ENCODE measurements around the gene HS3ST6. TPM values are rescaled to one million over a fixed set of nuclear protein-coding genes. Genes with fewer than 3 reads are reported as not detected.

Gene HS3ST6
- total RNA-seq, 1 experiment from 2014 or later = not detected

DNA sequence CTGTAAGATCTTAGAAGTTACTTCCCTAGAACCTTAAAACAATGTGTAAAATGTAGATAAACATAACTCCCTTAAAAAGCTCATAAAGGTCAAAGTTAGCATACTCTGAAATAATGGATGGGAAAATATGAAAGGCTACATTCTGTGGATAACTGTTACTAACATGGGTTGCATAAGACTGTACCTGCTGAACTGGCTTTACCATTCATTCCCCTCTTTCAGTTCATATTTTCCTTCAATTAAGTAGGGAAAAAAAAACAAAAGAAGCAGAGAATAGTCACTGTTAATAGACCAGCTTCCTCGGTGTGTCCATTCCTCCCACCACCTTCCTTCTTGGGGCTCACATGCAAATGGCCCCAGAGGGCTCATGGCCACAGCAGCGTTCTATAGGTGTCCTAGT is 38.7 kb downstream of the HS3ST6 start:
- Histone ChIP-seq H3K9me3 (ENCODE audit: low read length) (no peaks in the 10 kb centered on the region), H4K20me1 (ENCODE audit: low read length) (no peaks in the 10 kb centered on the region), H3K4me3 (ENCODE audit: low read length) (no peak overlapping the region), H3K9ac (ENCODE audit: low read length) (no peak overlapping the region), H3K4me1 (ENCODE audit: insufficient read depth, low read length) (no peaks in the 10 kb centered on the region), H3K27me3 (ENCODE audit: low read length) (no peaks in the 10 kb centered on the region), H2AFZ (ENCODE audit: low read length) (no peak overlapping the region), H3F3A (ENCODE audit: low read length, unreplicated experiment) (no peaks in the 10 kb centered on the region), H3K79me2 (ENCODE audit: low read length) (no peaks in the 10 kb centered on the region), H3K36me3 (ENCODE audit: low read depth, low read length) (no peaks in the 10 kb centered on the region), H3K9me2 (replicated peaks; ENCODE audit: low read length) (no peaks in the 10 kb centered on the region), H3K27ac (ENCODE audit: low read length) (no peak overlapping the region), H3K4me2 (ENCODE audit: low read length) (no peak overlapping the region)
- CTCF ChIA-PET = no interaction called here
- no peak for DNase-seq
- no peak for TF ChIP-seq CTCF (conservative IDR thresholded peaks at IDR 0.05; ENCODE audit: low read depth, low read length)
- TF ChIP-seq EZH2phosphoT487 (IDR thresholded peaks at IDR 0.05; ENCODE audit: borderline replicate concordance, low read length) = no peak
- TF ChIP-seq EZH2 (IDR thresholded peaks at IDR 0.05; ENCODE audit: low read length, unreplicated experiment) = no peak
- POLR2A ChIA-PET (ENCODE audit: unreplicated experiment) = no interaction called here
- intact Hi-C loops (cut with micrococcal nuclease) = no loop called here
- ATAC-seq = no peak
- BruUV-seq (replicated peaks) = no TSS peak

DNA sequence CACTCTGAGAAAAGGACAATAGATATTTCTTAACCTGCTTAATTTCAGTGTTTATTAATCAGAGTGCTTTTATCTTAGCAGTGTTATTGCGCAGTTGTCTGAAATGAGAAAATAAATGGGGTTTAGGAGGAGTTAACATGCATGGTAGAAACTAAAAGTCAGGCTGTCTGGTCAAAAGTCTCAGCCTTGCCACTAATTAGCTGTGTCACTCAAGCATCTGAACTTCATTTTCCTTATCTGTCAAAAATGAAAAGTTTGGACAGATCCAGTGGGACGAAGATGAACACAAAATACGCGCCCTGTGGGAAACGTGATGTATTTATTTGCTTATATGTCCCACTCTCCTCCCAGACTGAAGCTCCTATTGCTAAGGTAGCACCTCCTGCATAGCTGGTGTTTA is 40.0 kb downstream of the HS3ST6 start:
- ATAC-seq (no peak), DNase-seq (no peak)
- BruUV-seq (replicated peaks) = no TSS peak
- no peak overlapping the region for H3K4me3 ChIP-seq (ENCODE audit: low read length)
- no peaks in the 10 kb centered on the region for H3K36me3 ChIP-seq (ENCODE audit: low read depth, low read length)
- no peaks in the 10 kb centered on the region for H3K9me2 ChIP-seq (replicated peaks; ENCODE audit: low read length)
- TF ChIP-seq CTCF (conservative IDR thresholded peaks at IDR 0.05; ENCODE audit: low read depth, low read length) = no peak
- no peak for TF ChIP-seq EZH2 (IDR thresholded peaks at IDR 0.05; ENCODE audit: low read length, unreplicated experiment)
- no peak for TF ChIP-seq EZH2phosphoT487 (IDR thresholded peaks at IDR 0.05; ENCODE audit: borderline replicate concordance, low read length)
- H4K20me1 ChIP-seq (ENCODE audit: low read length) = no peaks in the 10 kb centered on the region
- no peak overlapping the region for H3K4me2 ChIP-seq (ENCODE audit: low read length)
- no peaks in the 10 kb centered on the region for H3K9me3 ChIP-seq (ENCODE audit: low read length)
- no peaks in the 10 kb centered on the region for H3K4me1 ChIP-seq (ENCODE audit: insufficient read depth, low read length)
- ChIA-PET POLR2A (ENCODE audit: unreplicated experiment) (no interaction called here), CTCF (no interaction called here)
- intact Hi-C loops (cut with micrococcal nuclease) = no loop called here
- no peaks in the 10 kb centered on the region for H3F3A ChIP-seq (ENCODE audit: low read length, unreplicated experiment)
- H3K9ac ChIP-seq (ENCODE audit: low read length) = no peak overlapping the region
- no peaks in the 10 kb centered on the region for H3K79me2 ChIP-seq (ENCODE audit: low read length)
- no peaks in the 10 kb centered on the region for H3K27me3 ChIP-seq (ENCODE audit: low read length)
- H2AFZ ChIP-seq (ENCODE audit: low read length) = no peak overlapping the region
- H3K27ac ChIP-seq (ENCODE audit: low read length) = no peak overlapping the region

DNA sequence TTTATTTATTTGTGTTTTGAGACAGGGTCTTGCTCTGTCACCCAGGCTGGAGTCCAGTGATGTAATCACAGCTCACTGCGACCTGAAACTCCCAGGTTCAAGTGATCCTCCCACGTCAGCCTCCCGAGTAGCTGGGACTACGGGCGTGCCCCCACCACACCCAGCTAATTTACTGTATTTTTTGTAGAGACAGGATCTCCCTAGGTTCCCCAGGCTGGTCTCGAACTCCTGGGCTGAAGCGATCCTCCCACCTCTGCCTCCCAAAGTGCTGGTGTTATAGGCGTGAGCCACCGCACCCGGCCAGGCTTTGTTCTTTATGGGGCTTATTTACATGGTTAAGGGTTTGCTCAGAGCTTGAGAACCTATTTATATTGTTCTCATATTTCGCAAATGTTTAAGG is 40.4 kb downstream of the HS3ST6 start:
- H3K36me3 ChIP-seq (ENCODE audit: low read depth, low read length) = no peaks in the 10 kb centered on the region
- no peaks in the 10 kb centered on the region for H3K79me2 ChIP-seq (ENCODE audit: low read length)
- ChIA-PET POLR2A (ENCODE audit: unreplicated experiment) (no interaction called here), CTCF (no interaction called here)
- intact Hi-C loops (cut with micrococcal nuclease) = no loop called here
- H3K9me2 ChIP-seq (replicated peaks; ENCODE audit: low read length) = no peaks in the 10 kb centered on the region
- no peaks in the 10 kb centered on the region for H4K20me1 ChIP-seq (ENCODE audit: low read length)
- no peak overlapping the region for H2AFZ ChIP-seq (ENCODE audit: low read length)
- H3K4me3 ChIP-seq (ENCODE audit: low read length) = no peak overlapping the region
- H3K27ac ChIP-seq (ENCODE audit: low read length) = no peak overlapping the region
- no peaks in the 10 kb centered on the region for H3K27me3 ChIP-seq (ENCODE audit: low read length)
- no peak overlapping the region for H3K4me2 ChIP-seq (ENCODE audit: low read length)
- no TSS peak for BruUV-seq (replicated peaks)
- peak; percentile 17 for DNase-seq
- ATAC-seq = no peak
- H3K4me1 ChIP-seq (ENCODE audit: insufficient read depth, low read length) = no peaks in the 10 kb centered on the region
- TF ChIP-seq CTCF (conservative IDR thresholded peaks at IDR 0.05; ENCODE audit: low read depth, low read length) (no peak), EZH2phosphoT487 (IDR thresholded peaks at IDR 0.05; ENCODE audit: borderline replicate concordance, low read length) (no peak)
- no peak overlapping the region for H3K9ac ChIP-seq (ENCODE audit: low read length)
- H3F3A ChIP-seq (ENCODE audit: low read length, unreplicated experiment) = no peaks in the 10 kb centered on the region
- no peaks in the 10 kb centered on the region for H3K9me3 ChIP-seq (ENCODE audit: low read length)
